Peyer's patch (tissue), 4 donors: ENCODE measurements around the gene ZNF831. TPM values are rescaled to one million over a fixed set of nuclear protein-coding genes. Genes with fewer than 3 reads are reported as not detected.

Experiments
- DNase-seq, 3 donors: peaks; one replicate each; pipeline ENCODE4 v3.0.0-alpha.2; 2017 to 2019
- H3K27ac ChIP-seq, 4 donors: fragments of 200-600 bp; sonication (generic); one replicate each; pipeline ENCODE4 v1.5.1; 2016 to 2019
- H3K27me3 ChIP-seq, 2 donors: fragments of 200-600 bp; sonication (generic); one replicate each; pipeline ENCODE4 v1.5.1; 2019
- H3K36me3 ChIP-seq, 3 donors: fragments of 200-600 bp; sonication (generic); one replicate each; pipeline ENCODE4 v1.5.1; 2016 to 2019
- H3K4me1 ChIP-seq, 4 donors: fragments of 200-600 bp; sonication (generic); one replicate each; pipeline ENCODE4 v1.5.1; 2016 to 2019
- H3K4me3 ChIP-seq, 4 donors: fragments of 200-600 bp; sonication (generic); 1 replicate in 3 of 4; 2 replicates in 1 of 4; pipeline ENCODE4 v1.5.1; 2016 to 2019; ENCODE audit warnings: mild to moderate bottlenecking in 1 of 4
- H3K9me3 ChIP-seq, 4 donors: fragments of 200-600 bp; sonication (generic); one replicate each; pipeline ENCODE4 v1.5.1; 2016 to 2019; ENCODE audit warnings: mild to moderate bottlenecking in 1 of 4
- POLR2A ChIP-seq, 2 donors: fragments of 450-650 bp; IDR thresholded peaks; one replicate each; pipeline ENCODE4 v1.5.1; 2017; ENCODE audit warnings: antibody characterized with exemption in 2 of 2, mild to moderate bottlenecking in 2 of 2, moderate library complexity in 2 of 2
- total RNA-seq, 4 donors: library from RNA; depleted of rRNA; stranded (reverse); fragments of >200 nt; gene quantifications; one replicate each; pipeline ENCODE4 v1.1.0, GENCODE V29; 2016
- TF ChIP-seq, protein P1 (sequence below), 6 experiments: fragments of 450-650 bp in 4 of 6; fragments of 200-600 bp in 2 of 6; sonication (generic) in 1 of 6; IDR thresholded peaks; one replicate each; pipeline ENCODE4 v1.5.1; 2017 to 2019; ENCODE audit warnings: antibody characterized with exemption in 6 of 6, mild to moderate bottlenecking in 3 of 6, moderate library complexity in 1 of 6

Gene ZNF831
- total RNA-seq, 4 donors from 2014 or later = 1.7 to 11.6 (median 2.3) TPM

DNA sequence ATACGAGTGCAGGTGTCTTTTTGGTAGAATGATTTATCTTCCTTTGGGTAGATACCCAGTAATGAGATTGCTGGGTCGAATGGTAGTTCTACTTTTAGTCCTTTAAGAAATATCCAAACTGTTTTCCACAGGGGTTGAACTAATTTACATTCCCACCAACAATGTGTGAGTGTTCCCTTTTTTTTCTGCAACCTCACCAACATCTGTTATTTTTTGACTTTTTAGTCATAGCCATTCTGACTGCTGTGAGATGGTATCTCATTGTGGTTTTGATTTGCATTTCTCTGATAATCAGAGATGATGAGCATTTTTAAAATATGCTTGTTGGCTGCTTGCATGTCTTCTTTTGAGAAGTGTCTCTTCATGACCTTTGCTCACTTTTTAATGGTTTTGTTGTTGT lies 1.9 kb upstream of the ZNF831 start:
- DNase-seq = no peak
- no peak overlapping the region for H3K4me3 ChIP-seq
- peak overlapping the region; percentile 13 to 73 (median 59) for H3K27ac ChIP-seq
- peaks cover 0 to 26% (median 3%) of the 10 kb centered on the region in 4 donors for H3K4me1 ChIP-seq
- no peaks in the 10 kb centered on the region for H3K27me3 ChIP-seq
- TF ChIP-seq POLR2A (IDR thresholded peaks at IDR 0.05) = no peak
- TF ChIP-seq, protein P1, sequence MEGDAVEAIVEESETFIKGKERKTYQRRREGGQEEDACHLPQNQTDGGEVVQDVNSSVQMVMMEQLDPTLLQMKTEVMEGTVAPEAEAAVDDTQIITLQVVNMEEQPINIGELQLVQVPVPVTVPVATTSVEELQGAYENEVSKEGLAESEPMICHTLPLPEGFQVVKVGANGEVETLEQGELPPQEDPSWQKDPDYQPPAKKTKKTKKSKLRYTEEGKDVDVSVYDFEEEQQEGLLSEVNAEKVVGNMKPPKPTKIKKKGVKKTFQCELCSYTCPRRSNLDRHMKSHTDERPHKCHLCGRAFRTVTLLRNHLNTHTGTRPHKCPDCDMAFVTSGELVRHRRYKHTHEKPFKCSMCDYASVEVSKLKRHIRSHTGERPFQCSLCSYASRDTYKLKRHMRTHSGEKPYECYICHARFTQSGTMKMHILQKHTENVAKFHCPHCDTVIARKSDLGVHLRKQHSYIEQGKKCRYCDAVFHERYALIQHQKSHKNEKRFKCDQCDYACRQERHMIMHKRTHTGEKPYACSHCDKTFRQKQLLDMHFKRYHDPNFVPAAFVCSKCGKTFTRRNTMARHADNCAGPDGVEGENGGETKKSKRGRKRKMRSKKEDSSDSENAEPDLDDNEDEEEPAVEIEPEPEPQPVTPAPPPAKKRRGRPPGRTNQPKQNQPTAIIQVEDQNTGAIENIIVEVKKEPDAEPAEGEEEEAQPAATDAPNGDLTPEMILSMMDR (IDR thresholded peaks at IDR 0.05) = no peak
- H3K9me3 ChIP-seq = no peaks in the 10 kb centered on the region
- no peaks in the 10 kb centered on the region for H3K36me3 ChIP-seq

DNA sequence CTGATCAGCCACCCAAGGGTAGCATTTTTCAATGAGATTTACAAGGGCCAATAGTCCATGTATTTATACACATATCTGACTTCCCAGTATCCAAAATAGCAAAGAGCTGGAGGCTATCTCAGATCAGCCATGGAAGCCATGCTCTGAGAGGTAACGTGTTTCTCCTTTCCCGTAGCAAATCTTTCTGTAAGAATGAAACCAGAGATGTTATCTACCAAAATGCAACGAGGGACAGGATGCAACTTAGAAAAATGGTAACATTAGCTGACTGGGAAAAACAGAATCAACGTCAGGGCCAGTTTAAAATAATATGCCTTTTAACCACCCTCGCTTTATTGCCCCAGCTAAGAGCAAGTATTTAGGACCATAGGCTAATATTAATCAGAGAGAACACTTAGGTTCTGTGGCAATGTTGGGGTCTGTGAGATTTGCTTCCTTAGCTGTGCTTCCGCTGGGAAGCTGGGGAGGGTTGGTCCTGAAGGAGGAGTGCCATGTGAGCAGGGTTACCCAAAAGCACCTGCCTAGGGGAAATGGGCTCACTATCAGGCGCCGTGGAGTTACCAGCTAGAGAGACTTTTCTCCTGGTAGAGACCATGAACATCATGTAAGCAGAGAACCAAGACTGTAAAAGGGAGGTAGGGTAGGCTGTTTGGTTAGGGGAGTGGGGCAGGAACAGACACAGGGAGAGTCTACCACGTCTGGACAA lies 1.2 kb downstream of the ZNF831 start:
- peaks cover 0 to 10% (median 3%) of the 10 kb centered on the region in 4 donors for H3K4me1 ChIP-seq
- no peaks in the 10 kb centered on the region for H3K36me3 ChIP-seq
- DNase-seq = peak in 1 of 3 donors; percentile 48
- no peaks in the 10 kb centered on the region for H3K27me3 ChIP-seq
- peak overlapping the region in 2 of 4 donors; percentile 7 to 17 for H3K4me3 ChIP-seq
- no peak for TF ChIP-seq POLR2A (IDR thresholded peaks at IDR 0.05)
- TF ChIP-seq, protein P1 (IDR thresholded peaks at IDR 0.05) = no peak
- H3K27ac ChIP-seq = peak overlapping the region; percentile 73 to 84 (median 80)
- H3K9me3 ChIP-seq = no peaks in the 10 kb centered on the region

DNA sequence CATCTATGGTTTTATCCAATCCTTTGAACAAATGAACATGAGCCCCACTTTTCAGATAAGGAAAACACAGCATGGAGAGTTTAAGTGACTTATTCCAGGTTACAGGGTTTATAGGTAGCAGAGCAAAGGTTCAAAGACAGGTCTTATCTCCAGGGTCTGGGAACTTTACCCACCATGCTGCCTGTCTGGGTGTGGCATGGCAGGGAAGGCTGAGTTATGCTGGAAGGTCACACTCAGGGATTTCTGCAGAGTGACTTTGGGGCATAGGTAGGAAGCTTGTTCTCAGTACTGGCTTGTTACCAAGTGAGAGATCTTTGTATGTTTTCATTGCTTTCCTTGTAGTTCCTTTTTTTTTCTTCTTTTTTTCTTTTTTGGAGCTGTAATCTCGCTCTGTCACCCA lies 1.8 kb downstream of the ZNF831 start:
- Histone ChIP-seq H3K4me1 (peaks cover 0 to 6% (median 3%) of the 10 kb centered on the region in 4 donors), H3K36me3 (no peaks in the 10 kb centered on the region), H3K9me3 (no peaks in the 10 kb centered on the region), H3K27ac (peak overlapping the region; percentile 73 to 84 (median 80)), H3K27me3 (no peaks in the 10 kb centered on the region), H3K4me3 (peak overlapping the region in 2 of 4 donors; percentile 7 to 17)
- no peak for TF ChIP-seq POLR2A (IDR thresholded peaks at IDR 0.05)
- TF ChIP-seq, protein P1 (IDR thresholded peaks at IDR 0.05) = no peak
- peak in 2 of 3 donors; percentile 66 to 73 for DNase-seq

DNA sequence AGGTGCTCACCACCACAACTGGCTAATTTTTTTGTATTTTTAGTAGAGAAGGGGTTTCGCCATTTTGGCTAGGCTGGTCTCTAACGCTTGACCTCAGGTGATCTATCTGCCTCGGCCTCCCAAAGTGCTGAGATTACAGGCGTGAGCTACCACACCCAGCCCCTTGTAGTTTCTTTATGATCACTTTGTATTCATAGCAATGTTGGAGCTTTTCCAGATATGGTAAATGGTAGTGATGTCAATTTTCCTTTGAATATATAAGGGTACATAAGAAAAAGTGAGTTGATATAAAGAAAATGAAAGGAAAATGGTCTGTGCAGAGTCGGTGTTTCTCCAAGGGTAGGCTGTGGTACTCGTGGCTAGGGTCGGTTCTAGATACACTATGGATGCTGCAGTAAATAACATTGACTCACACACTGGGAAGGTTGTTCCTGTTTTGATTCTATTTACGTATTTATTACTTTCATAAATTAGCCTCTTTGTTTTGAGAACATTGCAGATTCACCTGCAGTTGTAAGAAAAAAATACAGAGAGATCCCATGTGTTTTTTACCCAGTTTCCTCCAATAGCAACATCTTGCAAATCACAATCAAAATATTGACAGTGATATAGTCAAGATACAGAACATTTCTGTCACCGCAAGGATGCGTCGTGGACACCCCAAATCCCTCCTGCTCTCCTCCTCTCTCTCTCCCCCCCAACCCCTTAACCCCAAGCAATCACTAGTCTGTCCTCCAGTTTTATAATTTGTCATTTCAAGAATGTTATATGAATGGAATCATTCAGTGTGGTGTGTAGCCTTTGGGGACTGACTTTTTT lies 2.5 kb downstream of the ZNF831 start:
- H3K27ac ChIP-seq = peak overlapping the region; percentile 73 to 84 (median 80)

More for the DNA sequence above, 2.5 kb downstream of the ZNF831 start:
- Histone ChIP-seq H3K4me3 (peak overlapping the region in 2 of 4 donors; percentile 7 to 17), H3K4me1 (peaks cover 0 to 13% (median 3%) of the 10 kb centered on the region in 4 donors), H3K27me3 (no peaks in the 10 kb centered on the region), H3K36me3 (no peaks in the 10 kb centered on the region), H3K9me3 (no peaks in the 10 kb centered on the region)
- peak in 1 of 2 donors; percentile 29 for TF ChIP-seq POLR2A (IDR thresholded peaks at IDR 0.05)
- TF ChIP-seq, protein P1 (IDR thresholded peaks at IDR 0.05) = no peak
- peak in 1 of 3 donors; percentile 79 for DNase-seq
